HepG2 (cell line): Measurements from ENCODE around the gene NUP62.

Experiments used
- MAFK ChIP-seq, 2 experiments: IDR thresholded peaks in 1 of 2; conservative IDR thresholded peaks in 1 of 2; 2 replicates each; pipeline ENCODE4 v1.6.1; 2011; ENCODE audit warnings: improper control_type of control experiment in 2 of 2, low read length in 2 of 2
- ZNF674 ChIP-seq: sonication (generic); formaldehyde crosslinking; IDR thresholded peaks from 2 replicates; pipeline ENCODE4 v1.5.0; 2020; ENCODE audit warnings: low read depth, mild to moderate bottlenecking, missing genetic modification reagents

DNA sequence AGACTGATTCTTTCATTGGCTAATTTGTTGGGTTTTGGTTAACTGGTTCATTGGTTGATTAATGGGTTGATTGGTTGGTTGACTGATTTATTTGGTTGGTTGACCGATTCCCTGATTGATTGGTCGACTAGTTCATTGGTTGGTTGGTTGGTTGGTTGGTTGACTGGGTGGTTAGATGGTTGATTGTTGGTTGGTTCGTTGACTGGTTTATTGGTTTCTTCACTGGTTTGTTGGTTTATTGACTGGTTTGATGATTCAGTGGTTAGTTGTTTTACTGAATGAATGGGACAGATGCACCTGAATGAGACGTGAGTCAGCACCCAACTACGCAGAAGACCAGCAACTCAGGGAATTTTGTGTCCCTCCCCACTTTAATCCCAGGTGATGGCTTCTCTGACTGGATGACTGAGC, 2.7 kb upstream of the NUP62 start:
- TF ChIP-seq MAFK (conservative IDR thresholded peaks at IDR 0.05 in 1 of 2, IDR thresholded peaks at IDR 0.05 in 1 of 2; ENCODE audit: low read length in 2 of 2) (no peak), ZNF674 (CRISPR knock-in tag) (no peak)
